Adrenal gland (tissue), 12 donors: ENCODE data around the gene MYLK. TPM values are rescaled to one million over a fixed set of nuclear protein-coding genes. Genes with fewer than 3 reads are reported as not detected.
"Not testable (repeated sequence)": the region's sequence is repeated elsewhere in the genome, so short reads cannot be mapped to it uniquely, and the experiment has no call there.

Experiments
- DNase-seq, 7 donors: peaks; one replicate each; pipeline ENCODE4 v3.0.0-alpha.2; 2019 to 2020
- H3K27ac ChIP-seq, 5 donors: fragments of 200-600 bp; sonication (generic) in 4 of 5; 1 replicate in 3 of 5; 2 replicates in 2 of 5; pipeline versions ENCODE4 v1.5.1 to v1.8.0; 2016 to 2020; ENCODE audit warnings: mild to moderate bottlenecking in 1 of 5
- H3K27me3 ChIP-seq: fragments of 200-600 bp; 2 replicates; pipeline ENCODE4 v1.8.0; 2021
- H3K36me3 ChIP-seq, 2 donors: fragments of 200-600 bp; replicated peaks in 1 of 2; 1 replicate in 1 of 2; 2 replicates in 1 of 2; pipeline versions ENCODE4 v1.5.1 to v1.8.0; 2018 to 2022
- H3K4me1 ChIP-seq, 2 donors: fragments of 200-600 bp; replicated peaks in 1 of 2; 1 replicate in 1 of 2; 2 replicates in 1 of 2; pipeline versions ENCODE4 v1.5.1 to v1.8.0; 2018 to 2021
- H3K4me3 ChIP-seq, 4 donors: fragments of 200-600 bp; sonication (generic) in 3 of 4; one replicate each; pipeline ENCODE4 v1.5.1; 2016 to 2018
- H3K9me3 ChIP-seq, 3 donors: fragments of 200-600 bp; sonication (generic) in 1 of 3; replicated peaks in 1 of 3; 1 replicate in 2 of 3; 2 replicates in 1 of 3; pipeline versions ENCODE4 v1.5.1 to v1.8.0; 2016 to 2021
- POLR2A ChIP-seq, 2 donors: fragments of 450-650 bp; IDR thresholded peaks; one replicate each; pipeline ENCODE4 v1.6.1; 2017; ENCODE audit warnings: antibody characterized with exemption in 2 of 2, mild to moderate bottlenecking in 2 of 2, moderate library complexity in 1 of 2
- whole genome bisulfite sequencing, 4 donors: extraction: QIAGEN DNeasy Blood & Tissue Kit in 2 of 4; methylation state at CpG; one replicate each; pipeline versions ENCODE4 v1.1.5 to v1.1.7; 2013 to 2017; 5-methylcytosine and 5-hydroxymethylcytosine counted together
- intact Hi-C, 2 donors: fragments of 100-400 bp; cut with DNase I; formaldehyde crosslinking; loops; one replicate each; pipeline versions ENCODE4 v1.14.1 to v1.15.0; 2022 to 2023
- polyA plus RNA-seq, 3 donors: library from polyadenylated mRNA; stranded (reverse); fragments of 200-250 nt in 2 of 3; fragments of 350-450 nt in 1 of 3; fragmentation: Illumina TruSeq in 1 of 3; extraction: RNeasy Lipid Tissue Mini Kit (QIAGEN cat#74804) in 1 of 3; gene quantifications; one replicate each; pipeline ENCODE4 v1.2.3, GENCODE V29; 2013 to 2014
- total RNA-seq, 9 donors: library from RNA; depleted of rRNA in 4 of 9; stranded (reverse); fragments of >200 nt in 4 of 9; fragments of 120-200 nt in 1 of 9; fragmentation: NEBNext Ultra II Directional in 1 of 9; extraction: Animal tissue kit (Norgen Biotek cat#: 25700) in 1 of 9; gene quantifications; one replicate each; pipeline versions ENCODE4 v1.1.0 to v1.2.4, GENCODE V29; 2013 to 2023
- TF ChIP-seq, protein P1 (sequence below), 6 experiments: fragments of 450-650 bp in 4 of 6; fragments of 200-600 bp in 2 of 6; sonication (generic) in 1 of 6; IDR thresholded peaks; 1 replicate in 5 of 6; 2 replicates in 1 of 6; pipeline versions ENCODE4 v1.5.1 to v1.8.0; 2016 to 2021; ENCODE audit warnings: antibody characterized with exemption in 6 of 6, mild to moderate bottlenecking in 2 of 6, moderate library complexity in 1 of 6
- donor health status: healthy with polysubstance abuse.
- donor health status: Bipolar disorder and iron deficiency.
- donor health status: DM: yes; HTN: yes; CAD: no.
- donor health status: DM: no; HTN: no; CAD: no.
- donor health status: DM: no; HTN: no; CAD: no.
- donor health status: DM: yes; HTN: yes; CAD: no.

MYLK gene
- total and polyA plus RNA-seq, 12 donors: 13.3 to 124 (median 53.8) TPM

DNA sequence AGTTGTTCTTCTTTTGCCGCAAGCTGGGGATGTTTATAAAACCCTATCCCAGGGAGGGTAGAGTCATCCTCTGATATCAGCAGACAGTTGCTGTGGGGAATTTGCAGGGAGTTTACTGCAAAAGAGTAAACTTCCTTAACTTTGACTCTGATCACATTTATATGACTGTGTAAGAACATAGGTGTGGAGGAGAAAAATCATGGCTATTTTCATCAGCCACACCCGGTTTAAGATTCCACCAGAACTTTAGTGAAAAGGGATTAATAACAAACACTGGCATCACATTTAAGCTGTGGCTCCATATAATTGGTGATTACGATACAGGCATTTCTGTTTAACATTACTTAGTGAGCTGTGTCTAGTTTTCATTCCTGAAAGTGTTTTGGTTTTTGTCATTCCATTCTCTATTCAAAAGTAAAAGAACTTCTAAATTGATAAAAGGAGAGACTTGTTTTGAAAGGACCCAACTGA lies 143.1 kb downstream of the MYLK start:
- H3K27me3 ChIP-seq: no peaks in the 10 kb centered on the region
- H3K4me1 ChIP-seq: no peaks in the 10 kb centered on the region
- H3K9me3 ChIP-seq: no peaks in the 10 kb centered on the region
- H3K4me3 ChIP-seq: no peak overlapping the region
- 79 to 87% (median 83%) methylated on average over 3 of the region's 3 CpGs for WGBS, 4 donors
- H3K36me3 ChIP-seq: no peaks in the 10 kb centered on the region
- intact Hi-C loops: no loop called here
- TF ChIP-seq POLR2A (IDR thresholded peaks at IDR 0.05): no peak
- TF ChIP-seq, protein P1, sequence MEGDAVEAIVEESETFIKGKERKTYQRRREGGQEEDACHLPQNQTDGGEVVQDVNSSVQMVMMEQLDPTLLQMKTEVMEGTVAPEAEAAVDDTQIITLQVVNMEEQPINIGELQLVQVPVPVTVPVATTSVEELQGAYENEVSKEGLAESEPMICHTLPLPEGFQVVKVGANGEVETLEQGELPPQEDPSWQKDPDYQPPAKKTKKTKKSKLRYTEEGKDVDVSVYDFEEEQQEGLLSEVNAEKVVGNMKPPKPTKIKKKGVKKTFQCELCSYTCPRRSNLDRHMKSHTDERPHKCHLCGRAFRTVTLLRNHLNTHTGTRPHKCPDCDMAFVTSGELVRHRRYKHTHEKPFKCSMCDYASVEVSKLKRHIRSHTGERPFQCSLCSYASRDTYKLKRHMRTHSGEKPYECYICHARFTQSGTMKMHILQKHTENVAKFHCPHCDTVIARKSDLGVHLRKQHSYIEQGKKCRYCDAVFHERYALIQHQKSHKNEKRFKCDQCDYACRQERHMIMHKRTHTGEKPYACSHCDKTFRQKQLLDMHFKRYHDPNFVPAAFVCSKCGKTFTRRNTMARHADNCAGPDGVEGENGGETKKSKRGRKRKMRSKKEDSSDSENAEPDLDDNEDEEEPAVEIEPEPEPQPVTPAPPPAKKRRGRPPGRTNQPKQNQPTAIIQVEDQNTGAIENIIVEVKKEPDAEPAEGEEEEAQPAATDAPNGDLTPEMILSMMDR (IDR thresholded peaks at IDR 0.05): no peak
- peak overlapping the region in 1 of 5 donors; percentile 16 for H3K27ac ChIP-seq
- DNase-seq: no peak

GRCh38 chr3:123740391-123740822 lies 143.7 kb downstream of the MYLK start:
- intact Hi-C loops: no loop called here
- Histone ChIP-seq H3K27me3 (no peaks in the 10 kb centered on the region), H3K4me1 (no peaks in the 10 kb centered on the region), H3K4me3 (no peak overlapping the region), H3K36me3 (no peaks in the 10 kb centered on the region), H3K27ac (peak overlapping the region in 1 of 5 donors; percentile 16), H3K9me3 (no peaks in the 10 kb centered on the region)
- no peak for TF ChIP-seq POLR2A (IDR thresholded peaks at IDR 0.05)
- TF ChIP-seq, protein P1 (IDR thresholded peaks at IDR 0.05): no peak
- DNase-seq: no peak
- 60 to 91% (median 79%) methylated on average over 1 to 6 of the region's 6 CpGs for WGBS, 4 donors

GRCh38 chr3:123739754-123740153 lies 144.4 kb downstream of the MYLK start:
- H3K27me3 ChIP-seq: no peaks in the 10 kb centered on the region
- TF ChIP-seq, protein P1 (IDR thresholded peaks at IDR 0.05): no peak
- TF ChIP-seq POLR2A (IDR thresholded peaks at IDR 0.05): no peak
- no peak overlapping the region for H3K4me3 ChIP-seq
- H3K27ac ChIP-seq: no peak overlapping the region
- no peaks in the 10 kb centered on the region for H3K4me1 ChIP-seq
- DNase-seq: no peak
- H3K36me3 ChIP-seq: no peaks in the 10 kb centered on the region
- WGBS, 4 donors: 83 to 93% (median 90%) methylated on average over 2 of the region's 2 CpGs
- intact Hi-C loops: no loop called here
- no peaks in the 10 kb centered on the region for H3K9me3 ChIP-seq

GRCh38 chr3:123739106-123739505 lies 145.0 kb downstream of the MYLK start:
- no peak for TF ChIP-seq POLR2A (IDR thresholded peaks at IDR 0.05)
- TF ChIP-seq, protein P1 (IDR thresholded peaks at IDR 0.05): no peak
- WGBS, 4 donors: 84 to 95% (median 93%) methylated on average over 2 of the region's 2 CpGs; no CpG with 5 or more reads in 1 of the 4 donors

GRCh38 chr3:123738522-123738921 lies 145.6 kb downstream of the MYLK start:
- intact Hi-C loops, H3K27ac ChIP-seq, DNase-seq, H3K4me3 ChIP-seq, H3K36me3 ChIP-seq, H3K27me3 ChIP-seq, H3K9me3 ChIP-seq, H3K4me1 ChIP-seq: not testable (repeated sequence)
- 85 to 94% (median 89%) methylated on average over 5 of the region's 5 CpGs for WGBS, 4 donors

More at GRCh38 chr3:123739106-123739505, 145.0 kb downstream of the MYLK start:
- no peak for DNase-seq
- Histone ChIP-seq H3K4me3 (no peak overlapping the region), H3K36me3 (no peaks in the 10 kb centered on the region), H3K9me3 (no peaks in the 10 kb centered on the region), H3K27me3 (no peaks in the 10 kb centered on the region), H3K27ac (no peak overlapping the region), H3K4me1 (no peaks in the 10 kb centered on the region)
- intact Hi-C loops: no loop called here
